ENCODE data around the gene TBCK. TPM values are rescaled to one million over a fixed set of nuclear protein-coding genes. Genes with fewer than 3 reads are reported as not detected.

The TBCK gene
- total and polyA plus RNA-seq, 9 of the 15 experiments (the other 6 are each of a cell fraction or from before 2014, with no cell fraction given) = 5.3 to 26.6 (median 16.2) TPM

DNA sequence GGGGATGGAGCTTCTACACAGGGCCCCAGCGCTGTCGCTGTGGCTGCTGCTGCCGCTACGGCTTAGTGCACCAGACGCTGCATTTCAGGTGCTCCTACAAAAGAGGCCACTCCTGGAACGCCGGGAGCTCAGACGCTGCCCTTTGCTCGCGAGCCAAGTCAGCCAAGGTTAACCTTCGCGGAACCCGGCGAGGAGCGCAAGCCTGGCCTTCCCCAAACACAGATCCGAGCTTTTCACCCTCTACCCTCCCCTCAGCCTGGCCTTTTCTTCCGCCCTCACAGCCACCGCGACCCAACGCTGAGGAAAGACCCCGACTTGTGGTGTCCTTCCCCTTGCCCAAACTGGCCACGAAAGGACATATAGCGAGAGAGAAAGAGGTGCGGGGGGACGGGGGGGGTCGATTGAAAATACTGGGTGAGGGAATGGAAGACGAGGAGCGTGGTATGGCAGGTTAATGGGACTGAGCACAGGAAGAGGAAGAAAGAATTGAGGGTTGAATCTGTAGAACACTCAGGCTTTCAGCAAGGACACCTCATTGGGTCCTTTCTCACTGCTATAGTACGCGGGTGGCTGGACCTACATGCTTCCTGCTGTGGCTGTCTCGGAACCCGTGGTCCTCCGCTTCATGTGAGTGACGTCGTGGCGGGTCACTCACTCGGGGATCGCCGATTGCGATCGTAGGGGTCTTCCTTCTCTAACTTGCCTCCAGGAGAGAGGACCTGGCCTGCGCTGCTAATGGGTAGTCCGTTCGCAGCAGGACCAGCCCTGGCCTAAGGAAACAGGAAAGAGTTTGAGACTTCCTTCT is at the start of gene TBCK, which contains the start of gene AIMP1 (continued):
- TF ChIP-seq SMAD2 (IDR thresholded peaks at IDR 0.05; ENCODE audit: low read depth, low read length) = no peak
- TF ChIP-seq HDGF (IDR thresholded peaks at IDR 0.05) = no peak
- peak; percentile 80 for TF ChIP-seq ATF7 (IDR thresholded peaks at IDR 0.05)
- no peak for TF ChIP-seq LARP7 (IDR thresholded peaks at IDR 0.05)
- no peak for TF ChIP-seq NFXL1 (CRISPR knock-in tag; IDR thresholded peaks at IDR 0.05)
- no peak for TF ChIP-seq ZNF282 (CRISPR knock-in tag; IDR thresholded peaks at IDR 0.05)
- TF ChIP-seq ZNF395 (CRISPR knock-in tag; IDR thresholded peaks at IDR 0.05) = 0 out of 2 replicates have a peak, but pooled peaks have one; percentile 35
- TF ChIP-seq THRAP3 (IDR thresholded peaks at IDR 0.05; ENCODE audit: borderline replicate concordance) = no peak
- TF ChIP-seq RBM17 (IDR thresholded peaks at IDR 0.05; ENCODE audit: borderline replicate concordance, low read depth, low read length) = no peak
- no peak for TF ChIP-seq HMG20A (CRISPR knock-in tag; conservative IDR thresholded peaks at IDR 0.05)
- TF ChIP-seq TCF7 (IDR thresholded peaks at IDR 0.05; ENCODE audit: borderline replicate concordance) = no peak
- no peak for TF ChIP-seq CHD4 (IDR thresholded peaks at IDR 0.05; ENCODE audit: insufficient read depth, insufficient replicate concordance, low read depth, low read length, poor library complexity, severe bottlenecking)
- no peak for TF ChIP-seq MYNN (IDR thresholded peaks at IDR 0.05)
- no peak for TF ChIP-seq MYNN (CRISPR knock-in tag; IDR thresholded peaks at IDR 0.05)
- peak; percentile 60; the same call in 1 of the 2 replicates for TF ChIP-seq MEF2D (tag; conservative IDR thresholded peaks at IDR 0.05; ENCODE audit: low read depth)
- peak; percentile 21 for TF ChIP-seq HNRNPLL (IDR thresholded peaks at IDR 0.05; ENCODE audit: low read depth, low read length, poor library complexity, severe bottlenecking)
- TF ChIP-seq RBFOX2 (IDR thresholded peaks at IDR 0.05; ENCODE audit: low read depth, low read length) = peak; percentile 95
- no peak for TF ChIP-seq SREBF2 (CRISPR knock-in tag; IDR thresholded peaks at IDR 0.05)
- TF ChIP-seq SMARCB1 (IDR thresholded peaks at IDR 0.05; ENCODE audit: insufficient read length, low read depth) = no peak
- no peak for TF ChIP-seq ZNF165 (CRISPR knock-in tag; IDR thresholded peaks at IDR 0.05; ENCODE audit: borderline replicate concordance)
- TF ChIP-seq, protein P1, sequence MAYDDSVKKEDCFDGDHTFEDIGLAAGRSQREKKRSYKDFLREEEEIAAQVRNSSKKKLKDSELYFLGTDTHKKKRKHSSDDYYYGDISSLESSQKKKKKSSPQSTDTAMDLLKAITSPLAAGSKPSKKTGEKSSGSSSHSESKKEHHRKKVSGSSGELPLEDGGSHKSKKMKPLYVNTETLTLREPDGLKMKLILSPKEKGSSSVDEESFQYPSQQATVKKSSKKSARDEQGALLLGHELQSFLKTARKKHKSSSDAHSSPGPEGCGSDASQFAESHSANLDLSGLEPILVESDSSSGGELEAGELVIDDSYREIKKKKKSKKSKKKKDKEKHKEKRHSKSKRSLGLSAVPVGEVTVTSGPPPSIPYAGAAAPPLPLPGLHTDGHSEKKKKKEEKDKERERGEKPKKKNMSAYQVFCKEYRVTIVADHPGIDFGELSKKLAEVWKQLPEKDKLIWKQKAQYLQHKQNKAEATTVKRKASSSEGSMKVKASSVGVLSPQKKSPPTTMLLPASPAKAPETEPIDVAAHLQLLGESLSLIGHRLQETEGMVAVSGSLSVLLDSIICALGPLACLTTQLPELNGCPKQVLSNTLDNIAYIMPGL (CRISPR knock-in tag; IDR thresholded peaks at IDR 0.05) = no peak
- no peak for TF ChIP-seq ATF6 (CRISPR knock-in tag; IDR thresholded peaks at IDR 0.05)
- no peak for TF ChIP-seq ZNF311 (CRISPR knock-in tag; IDR thresholded peaks at IDR 0.05)
- no peak for TF ChIP-seq NFYB (IDR thresholded peaks at IDR 0.05; ENCODE audit: extremely low read depth, insufficient read length)

All from K562 (cell line).